ENCODE measurements around the gene ZDHHC4. TPM values are rescaled to one million over a fixed set of nuclear protein-coding genes. Genes with fewer than 3 reads are reported as not detected.
A peak's percentile ranks its signal among the peaks of the same experiment; 100 is the strongest.

The ZDHHC4 gene
- total and polyA plus RNA-seq, 10 of the 15 experiments (the other 5 are each of a cell fraction or from before 2014, with no cell fraction given): 30.6 to 74.3 (median 35.8) TPM

- TF ChIP-seq ESRRA (IDR thresholded peaks at IDR 0.05; ENCODE audit: low read length) (peak; percentile 53; the same call in 1 of the 2 replicates), CTCF (IDR thresholded peaks at IDR 0.05 in 2 of 3, conservative IDR thresholded peaks at IDR 0.05 in 1 of 3; ENCODE audit: control insufficient read depth in 2 of 3, extremely low read depth in 1 of 3, insufficient read depth in 1 of 3, low read depth in 3 of 3, low read length in 3 of 3) (peak; percentile 39 to 64 (median 53)), YY1 (IDR thresholded peaks at IDR 0.05; ENCODE audit: low read depth, low read length) (0 out of 2 replicates have a peak, but pooled peaks have one; percentile 28), IRF4 (IDR thresholded peaks at IDR 0.05; ENCODE audit: low read depth, low read length) (no peak), ZSCAN29 (IDR thresholded peaks at IDR 0.05) (0 out of 2 replicates have a peak, but pooled peaks have one; percentile 21), SMARCA5 (IDR thresholded peaks at IDR 0.05) (peak; percentile 54; the same call in 1 of the 2 replicates), YBX1 (IDR thresholded peaks at IDR 0.05) (no peak), SPI1 (IDR thresholded peaks at IDR 0.05; ENCODE audit: borderline replicate concordance, insufficient read depth, low read depth, low read length) (peak; percentile 61; the same call in 1 of the 2 replicates), CREM (IDR thresholded peaks at IDR 0.05; ENCODE audit: low read depth) (peak; percentile 31; the same call in 1 of the 2 replicates), EGR1 (IDR thresholded peaks at IDR 0.05; ENCODE audit: borderline replicate concordance in 1 of 2, low read depth in 2 of 2, low read length in 2 of 2) (peak; percentile 46 to 93), USF2 (IDR thresholded peaks at IDR 0.05; ENCODE audit: borderline replicate concordance, low read depth, low read length) (no peak), GATAD2B (conservative IDR thresholded peaks at IDR 0.05; ENCODE audit: low read depth) (peak; percentile 16), TCF12 (IDR thresholded peaks at IDR 0.05; ENCODE audit: low read depth, low read length) (0 out of 2 replicates have a peak, but pooled peaks have one; percentile 30)
Observed at GRCh38 chr7:6637544-6638229, 60.4 kb downstream of the ZDHHC4 start (continued).

Other genes with a start within 250 kb of the ZDHHC4 start
Only the 7 nearest of the 11 such genes appear.
- 7.4 and 9.5 TPM in 2 replicates for gene DAGLB, start 129.5 kb upstream of the ZDHHC4 start, total RNA-seq (2014; rRNA removed)
- 5.7 and 5.9 TPM in 2 replicates for gene DAGLB, start 129.5 kb upstream of the ZDHHC4 start, total RNA-seq (2014; rRNA removed; fragmentation: Illumina TruSeq; extraction: Trizol)
- 12.4 and 13.3 TPM in 2 replicates for gene DAGLB, start 129.5 kb upstream of the ZDHHC4 start, total RNA-seq (2021)
- gene DAGLB, start 129.5 kb upstream of the ZDHHC4 start, polyA plus RNA-seq (2011; rRNA removed): 5.1 and 12.8 TPM in 2 replicates
- gene DAGLB, start 129.5 kb upstream of the ZDHHC4 start, polyA plus RNA-seq (2014; fragmentation: Illumina TruSeq; extraction: Trizol): 2.7 and 6.2 TPM in 2 replicates
- gene DAGLB, start 129.5 kb upstream of the ZDHHC4 start, polyA plus RNA-seq (2014; fragmentation: Nextera tagmentation; extraction: Ambion mirVana): 1 to 10 TPM; 1.2 to 2.4 TPM
- 10.5 and 10.8 TPM in 2 replicates for gene DAGLB, start 129.5 kb upstream of the ZDHHC4 start, polyA plus RNA-seq (2014; rRNA removed)
- 10 to 100 TPM; 10.6 to 11.0 TPM for gene DAGLB, start 129.5 kb upstream of the ZDHHC4 start, polyA plus RNA-seq (2016; fragmentation: Nextera tagmentation; extraction: Ambion mirVana)
- gene KDELR2, start 93.3 kb upstream of the ZDHHC4 start, total RNA-seq (2014; rRNA removed): 67.1 and 81.3 TPM in 2 replicates
- 37.4 and 41.7 TPM in 2 replicates for gene KDELR2, start 93.3 kb upstream of the ZDHHC4 start, total RNA-seq (2014; rRNA removed; fragmentation: Illumina TruSeq; extraction: Trizol)
- 64.7 and 70.9 TPM in 2 replicates for gene KDELR2, start 93.3 kb upstream of the ZDHHC4 start, total RNA-seq (2021)
- gene KDELR2, start 93.3 kb upstream of the ZDHHC4 start, polyA plus RNA-seq (2011; rRNA removed): 58.8 and 67.5 TPM in 2 replicates
- gene KDELR2, start 93.3 kb upstream of the ZDHHC4 start, polyA plus RNA-seq (2014; fragmentation: Illumina TruSeq; extraction: Trizol): 40.4 and 54.3 TPM in 2 replicates
- gene KDELR2, start 93.3 kb upstream of the ZDHHC4 start, polyA plus RNA-seq (2014; fragmentation: Nextera tagmentation; extraction: Ambion mirVana): 10 to 100 TPM; 16.0 to 29.2 TPM
- gene KDELR2, start 93.3 kb upstream of the ZDHHC4 start, polyA plus RNA-seq (2014; rRNA removed): 43.2 and 45.0 TPM in 2 replicates
- 100 to 1,000 TPM; 155 to 187 TPM for gene KDELR2, start 93.3 kb upstream of the ZDHHC4 start, polyA plus RNA-seq (2016; fragmentation: Nextera tagmentation; extraction: Ambion mirVana)
- 0.05 TPM in 1 of 2 replicates, not detected in the other for gene GRID2IP, start 26.0 kb upstream of the ZDHHC4 start, total RNA-seq (2014; rRNA removed)
- not detected in 2 replicates for gene GRID2IP, start 26.0 kb upstream of the ZDHHC4 start, total RNA-seq (2014; rRNA removed; fragmentation: Illumina TruSeq; extraction: Trizol)
- not detected in 2 replicates for gene GRID2IP, start 26.0 kb upstream of the ZDHHC4 start, total RNA-seq (2021)
- gene GRID2IP, start 26.0 kb upstream of the ZDHHC4 start, polyA plus RNA-seq (2011; rRNA removed): not detected in 2 replicates
- gene GRID2IP, start 26.0 kb upstream of the ZDHHC4 start, polyA plus RNA-seq (2014; fragmentation: Illumina TruSeq; extraction: Trizol): not detected in 2 replicates
- gene GRID2IP, start 26.0 kb upstream of the ZDHHC4 start, polyA plus RNA-seq (2014; fragmentation: Nextera tagmentation; extraction: Ambion mirVana): not detected
- gene GRID2IP, start 26.0 kb upstream of the ZDHHC4 start, polyA plus RNA-seq (2014; rRNA removed): not detected in 2 replicates
- gene GRID2IP, start 26.0 kb upstream of the ZDHHC4 start, polyA plus RNA-seq (2016; fragmentation: Nextera tagmentation; extraction: Ambion mirVana): not detected
- 25.4 and 28.9 TPM in 2 replicates for gene INTS15, start 12.6 kb downstream of the ZDHHC4 start, total RNA-seq (2014; rRNA removed)
- 11.2 and 11.4 TPM in 2 replicates for gene INTS15, start 12.6 kb downstream of the ZDHHC4 start, total RNA-seq (2014; rRNA removed; fragmentation: Illumina TruSeq; extraction: Trizol)
- gene INTS15, start 12.6 kb downstream of the ZDHHC4 start, total RNA-seq (2021): 25.4 and 28.2 TPM in 2 replicates
- gene INTS15, start 12.6 kb downstream of the ZDHHC4 start, polyA plus RNA-seq (2011; rRNA removed): 13.2 and 18.5 TPM in 2 replicates
- gene INTS15, start 12.6 kb downstream of the ZDHHC4 start, polyA plus RNA-seq (2014; fragmentation: Illumina TruSeq; extraction: Trizol): 25.3 and 27.2 TPM in 2 replicates
- 1 to 10 TPM in 1 of 2 experiments, under 1 TPM in 1; 0.89 to 2.4 TPM for gene INTS15, start 12.6 kb downstream of the ZDHHC4 start, polyA plus RNA-seq (2014; fragmentation: Nextera tagmentation; extraction: Ambion mirVana)
- 26.9 and 28.1 TPM in 2 replicates for gene INTS15, start 12.6 kb downstream of the ZDHHC4 start, polyA plus RNA-seq (2014; rRNA removed)
- 10 to 100 TPM; 14.9 to 15.1 TPM for gene INTS15, start 12.6 kb downstream of the ZDHHC4 start, polyA plus RNA-seq (2016; fragmentation: Nextera tagmentation; extraction: Ambion mirVana)
- 0.05 and 0.06 TPM in 2 replicates for gene ZNF853, start 38.2 kb downstream of the ZDHHC4 start, total RNA-seq (2014; rRNA removed)
- gene ZNF853, start 38.2 kb downstream of the ZDHHC4 start, total RNA-seq (2014; rRNA removed; fragmentation: Illumina TruSeq; extraction: Trizol): 0.04 and 0.05 TPM in 2 replicates
- 0.11 and 0.13 TPM in 2 replicates for gene ZNF853, start 38.2 kb downstream of the ZDHHC4 start, total RNA-seq (2021)
- 0.17 and 0.26 TPM in 2 replicates for gene ZNF853, start 38.2 kb downstream of the ZDHHC4 start, polyA plus RNA-seq (2011; rRNA removed)
- 0.04 and 0.05 TPM in 2 replicates for gene ZNF853, start 38.2 kb downstream of the ZDHHC4 start, polyA plus RNA-seq (2014; fragmentation: Illumina TruSeq; extraction: Trizol)
- gene ZNF853, start 38.2 kb downstream of the ZDHHC4 start, polyA plus RNA-seq (2014; fragmentation: Nextera tagmentation; extraction: Ambion mirVana): not detected
- 0.05 TPM in 1 of 2 replicates, not detected in the other for gene ZNF853, start 38.2 kb downstream of the ZDHHC4 start, polyA plus RNA-seq (2014; rRNA removed)
- gene ZNF853, start 38.2 kb downstream of the ZDHHC4 start, polyA plus RNA-seq (2016; fragmentation: Nextera tagmentation; extraction: Ambion mirVana): under 1 TPM in 1 of 2 experiments, not detected in 1; 0.04 TPM
- gene ZNF316, start 59.9 kb downstream of the ZDHHC4 start, total RNA-seq (2014; rRNA removed): 10.4 and 12.8 TPM in 2 replicates
- 4.3 and 5.4 TPM in 2 replicates for gene ZNF316, start 59.9 kb downstream of the ZDHHC4 start, total RNA-seq (2014; rRNA removed; fragmentation: Illumina TruSeq; extraction: Trizol)
- 22.7 and 28.9 TPM in 2 replicates for gene ZNF316, start 59.9 kb downstream of the ZDHHC4 start, total RNA-seq (2021)
- gene ZNF316, start 59.9 kb downstream of the ZDHHC4 start, polyA plus RNA-seq (2011; rRNA removed): 12.5 and 13.8 TPM in 2 replicates
- 6.1 and 9.2 TPM in 2 replicates for gene ZNF316, start 59.9 kb downstream of the ZDHHC4 start, polyA plus RNA-seq (2014; fragmentation: Illumina TruSeq; extraction: Trizol)
- under 1 TPM; 0.03 to 0.26 TPM for gene ZNF316, start 59.9 kb downstream of the ZDHHC4 start, polyA plus RNA-seq (2014; fragmentation: Nextera tagmentation; extraction: Ambion mirVana)
- 15.1 and 19.3 TPM in 2 replicates for gene ZNF316, start 59.9 kb downstream of the ZDHHC4 start, polyA plus RNA-seq (2014; rRNA removed)
- gene ZNF316, start 59.9 kb downstream of the ZDHHC4 start, polyA plus RNA-seq (2016; fragmentation: Nextera tagmentation; extraction: Ambion mirVana): 1 to 10 TPM in 1 of 2 experiments, under 1 TPM in 1; 0.30 to 1.1 TPM
- 17.4 and 18.6 TPM in 2 replicates for gene ZNF12, start 129.5 kb downstream of the ZDHHC4 start, total RNA-seq (2014; rRNA removed)
- 17.3 and 19.2 TPM in 2 replicates for gene ZNF12, start 129.5 kb downstream of the ZDHHC4 start, total RNA-seq (2014; rRNA removed; fragmentation: Illumina TruSeq; extraction: Trizol)
- 20.4 and 22.6 TPM in 2 replicates for gene ZNF12, start 129.5 kb downstream of the ZDHHC4 start, total RNA-seq (2021)
- gene ZNF12, start 129.5 kb downstream of the ZDHHC4 start, polyA plus RNA-seq (2011; rRNA removed): 38.1 and 58.1 TPM in 2 replicates
- gene ZNF12, start 129.5 kb downstream of the ZDHHC4 start, polyA plus RNA-seq (2014; fragmentation: Illumina TruSeq; extraction: Trizol): 17.8 and 18.1 TPM in 2 replicates
- 1 to 10 TPM; 6.7 to 7.2 TPM for gene ZNF12, start 129.5 kb downstream of the ZDHHC4 start, polyA plus RNA-seq (2014; fragmentation: Nextera tagmentation; extraction: Ambion mirVana)
- gene ZNF12, start 129.5 kb downstream of the ZDHHC4 start, polyA plus RNA-seq (2014; rRNA removed): 11.4 and 16.2 TPM in 2 replicates
- gene ZNF12, start 129.5 kb downstream of the ZDHHC4 start, polyA plus RNA-seq (2016; fragmentation: Nextera tagmentation; extraction: Ambion mirVana): 10 to 100 TPM in 1 of 2 experiments, 1 to 10 TPM in 1; 8.7 to 10.1 TPM